Measurements from ENCODE around the gene UBN2.
A peak's percentile ranks its signal among the peaks of the same experiment; 100 is the strongest.
"Not testable (repeated sequence)": the region's sequence is repeated elsewhere in the genome, so short reads cannot be mapped to it uniquely, and the experiment has no call there.

The UBN2 gene

GRCh38 chr7:139230774-139231512 lies at the start of gene UBN2:
Gene UBN2, plus strand, starts transcription at chr7:139231237. Its CDS starts 248 bp downstream, at chr7:139231485.
- peak; percentile 83 for DNase-seq (ENCODE audit: low read depth, low spot score)

GRCh38 chr7:139181404-139181803 lies 49.6 kb upstream of the UBN2 start:
- DNase-seq (ENCODE audit: low read depth, low spot score), result no peak

DNA sequence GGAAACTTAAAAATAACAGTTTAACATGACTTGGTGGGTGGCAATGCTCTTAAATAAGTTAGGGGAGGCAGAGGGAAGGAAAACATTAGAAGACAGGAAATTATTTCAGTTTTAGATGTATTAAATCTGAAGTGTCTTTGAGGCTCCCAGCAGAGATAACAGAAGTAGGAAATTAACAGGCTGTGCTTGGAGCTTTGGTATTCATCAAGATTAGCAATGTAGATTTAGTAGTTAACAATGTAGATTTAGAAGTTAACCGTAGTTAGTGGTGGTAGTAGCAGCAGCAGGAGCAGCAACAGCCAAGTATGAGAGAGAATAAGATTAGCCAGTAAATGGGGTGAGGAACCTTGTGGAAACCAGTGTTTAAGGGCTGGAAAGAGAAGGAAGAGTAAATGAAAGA lies 48.7 kb upstream of the UBN2 start:
- DNase-seq (ENCODE audit: low read depth, low spot score), result no peak

- DNase-seq (ENCODE audit: low read depth, low spot score), result no peak
Measured at GRCh38 chr7:139183251-139183650, 47.8 kb upstream of the UBN2 start.

- DNase-seq (ENCODE audit: low read depth, low spot score), result no peak
Measured at GRCh38 chr7:139183878-139184338, 47.1 kb upstream of the UBN2 start.

- DNase-seq (ENCODE audit: low read depth, low spot score), result no peak
Measured at GRCh38 chr7:139186146-139186545, 44.9 kb upstream of the UBN2 start.

DNA sequence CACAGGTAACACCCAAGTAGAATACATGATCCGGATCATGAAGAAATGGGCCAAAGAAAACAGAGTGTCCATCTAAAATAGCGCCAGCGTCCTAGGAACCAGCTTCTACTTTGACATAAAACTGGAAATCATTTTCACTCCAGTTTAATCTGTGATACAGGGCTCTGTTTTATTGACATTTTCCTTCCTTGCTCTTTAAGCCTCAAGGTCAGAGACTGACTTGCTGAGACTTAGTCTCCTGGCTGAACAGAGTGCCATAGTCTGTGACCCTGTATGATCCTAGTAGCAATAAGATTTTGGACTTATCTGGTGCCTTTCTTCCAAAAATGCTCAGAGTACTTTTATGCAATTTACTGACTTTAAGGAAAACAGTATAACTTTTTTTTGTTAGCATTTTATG lies 41.7 kb upstream of the UBN2 start:
- DNase-seq (ENCODE audit: low read depth, low spot score), result no peak

- no peak for DNase-seq (ENCODE audit: low read depth, low spot score)
Measured at GRCh38 chr7:139192014-139192706, 38.9 kb upstream of the UBN2 start.

DNA sequence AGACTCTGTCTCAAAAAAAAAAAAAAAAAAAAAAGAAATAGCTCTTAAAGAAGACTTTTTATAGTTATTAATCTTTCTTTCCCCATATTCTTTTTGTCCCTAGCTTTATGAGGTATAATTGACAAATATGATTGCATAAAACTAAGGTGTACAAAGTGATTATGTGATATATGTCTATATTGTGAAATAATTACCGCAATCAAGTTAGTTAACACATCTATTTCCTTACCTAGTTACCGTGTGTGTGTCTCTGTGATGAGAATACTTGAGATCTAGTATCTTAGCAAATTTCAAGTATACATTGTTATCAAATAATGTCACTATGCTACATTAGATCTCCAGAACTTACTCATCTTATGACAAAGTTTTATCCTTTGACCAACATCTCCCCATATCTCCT lies 30.7 kb upstream of the UBN2 start:
- DNase-seq (ENCODE audit: low read depth, low spot score), result no peak

DNA sequence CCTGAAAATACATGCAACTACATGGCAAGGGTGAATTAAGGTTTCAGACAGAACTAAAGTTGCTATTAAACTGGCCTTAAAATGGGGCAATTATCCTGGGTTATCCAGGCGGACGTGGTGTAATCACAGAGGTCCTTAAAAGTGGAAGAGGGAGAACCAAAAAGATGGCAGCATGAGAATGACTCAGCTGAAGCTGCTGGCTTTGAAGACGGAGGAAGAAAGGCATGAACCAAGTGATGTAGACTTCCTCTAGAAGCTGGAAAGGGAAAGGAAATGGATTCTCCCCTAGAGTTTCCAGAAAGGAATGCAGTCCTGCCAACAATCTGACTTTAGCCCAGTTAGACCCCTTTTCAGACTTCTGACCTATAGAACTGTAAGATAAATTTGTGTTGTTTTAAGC lies 27.0 kb upstream of the UBN2 start:
- DNase-seq (ENCODE audit: low read depth, low spot score), result no peak

DNA sequence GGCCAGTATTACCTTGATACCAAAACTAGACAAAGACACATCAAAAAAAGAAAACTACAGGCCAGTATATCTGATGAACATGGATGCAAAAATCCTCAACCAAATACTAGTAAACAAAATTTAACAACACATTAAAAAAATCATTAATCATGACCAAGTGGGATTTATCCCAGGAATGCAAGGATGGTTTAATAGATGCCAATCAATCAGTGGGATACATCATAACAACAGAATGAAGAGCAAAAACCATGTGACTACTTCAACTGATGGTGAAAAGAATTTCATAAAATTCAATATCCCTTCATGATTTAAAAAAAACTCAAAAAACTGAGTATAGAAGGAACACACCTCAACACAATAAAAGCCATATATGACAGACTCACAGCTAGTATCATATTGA lies 25.2 kb upstream of the UBN2 start:
- no peak for DNase-seq (ENCODE audit: low read depth, low spot score)

GRCh38 chr7:139212133-139212532 lies 18.9 kb upstream of the UBN2 start:
- no peak for DNase-seq (ENCODE audit: low read depth, low spot score)

- not testable (repeated sequence) for DNase-seq (ENCODE audit: low read depth, low spot score)
Measured at GRCh38 chr7:139213489-139213888, 17.5 kb upstream of the UBN2 start.

DNA sequence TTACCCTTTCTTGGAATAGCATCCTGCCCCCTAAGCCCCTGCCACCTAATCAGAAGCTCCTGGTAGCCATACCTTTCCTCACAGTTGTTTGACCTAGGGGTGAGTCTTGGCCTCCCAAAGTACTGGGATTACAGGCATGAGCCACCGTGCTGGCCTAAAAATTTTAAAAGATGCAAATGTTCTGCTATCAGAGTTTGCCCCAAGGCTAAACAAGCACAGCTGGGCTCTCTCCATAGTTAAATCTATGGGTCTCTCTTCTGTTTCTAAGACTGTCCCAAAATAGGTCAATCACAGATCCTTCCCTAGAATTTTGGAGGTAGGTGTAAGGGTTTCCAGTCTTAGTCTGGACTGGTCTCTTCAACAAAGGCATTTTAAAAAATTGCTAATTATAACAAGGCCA lies 12.9 kb upstream of the UBN2 start:
- DNase-seq (ENCODE audit: low read depth, low spot score), result no peak

GRCh38 chr7:139224219-139224618 lies 6.8 kb upstream of the UBN2 start:
- DNase-seq (ENCODE audit: low read depth, low spot score), result no peak

GRCh38 chr7:139224836-139225235 lies 6.2 kb upstream of the UBN2 start:
- not testable (repeated sequence) for DNase-seq (ENCODE audit: low read depth, low spot score)

DNA sequence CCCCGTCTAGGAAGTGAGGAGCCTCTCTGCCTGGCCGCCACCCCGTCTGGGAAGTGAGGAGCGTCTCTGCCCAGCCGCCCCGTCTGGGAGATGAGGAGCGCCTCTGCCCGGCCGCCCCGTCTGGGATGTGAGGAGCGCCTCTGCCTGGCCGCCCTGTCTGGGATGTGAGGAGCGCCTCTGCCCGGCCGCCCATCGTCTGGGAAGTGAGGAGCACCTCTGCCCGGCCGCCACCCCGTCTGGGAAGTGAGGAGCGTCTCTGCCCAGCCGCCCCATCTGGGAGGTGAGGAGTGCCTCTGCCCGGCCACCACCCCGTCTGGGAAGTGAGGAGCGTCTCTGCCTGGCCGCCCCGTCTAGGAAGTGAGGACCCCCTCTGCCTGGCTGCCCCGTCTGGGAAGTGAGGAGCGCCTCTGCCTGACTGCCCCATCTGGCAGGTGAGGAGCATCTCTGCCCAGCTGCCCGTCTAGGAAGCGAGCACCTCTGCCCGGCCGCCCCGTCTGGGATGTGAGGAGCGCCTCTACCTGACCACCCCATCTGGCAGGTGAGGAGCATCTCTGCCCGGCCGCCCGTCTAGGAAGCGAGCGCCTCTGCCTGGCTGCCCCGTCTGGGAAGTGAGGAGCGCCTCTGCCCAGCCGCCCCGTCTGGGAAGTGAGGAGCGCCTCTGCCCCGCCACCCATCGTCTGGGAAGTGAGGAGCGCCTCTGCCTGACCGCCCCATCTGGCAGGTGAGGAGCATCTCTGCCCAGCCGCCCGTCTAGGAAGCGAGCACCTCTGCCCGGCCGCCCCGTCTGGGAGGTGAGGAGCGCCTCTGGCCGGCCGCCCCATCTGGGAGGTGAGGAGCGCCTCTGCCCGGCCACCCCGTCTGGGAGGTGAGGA lies 5.5 kb upstream of the UBN2 start:
- not testable (repeated sequence) for DNase-seq (ENCODE audit: low read depth, low spot score)

GRCh38 chr7:139226158-139226515 lies 4.9 kb upstream of the UBN2 start:
- DNase-seq (ENCODE audit: low read depth, low spot score), result not testable (repeated sequence)

DNA sequence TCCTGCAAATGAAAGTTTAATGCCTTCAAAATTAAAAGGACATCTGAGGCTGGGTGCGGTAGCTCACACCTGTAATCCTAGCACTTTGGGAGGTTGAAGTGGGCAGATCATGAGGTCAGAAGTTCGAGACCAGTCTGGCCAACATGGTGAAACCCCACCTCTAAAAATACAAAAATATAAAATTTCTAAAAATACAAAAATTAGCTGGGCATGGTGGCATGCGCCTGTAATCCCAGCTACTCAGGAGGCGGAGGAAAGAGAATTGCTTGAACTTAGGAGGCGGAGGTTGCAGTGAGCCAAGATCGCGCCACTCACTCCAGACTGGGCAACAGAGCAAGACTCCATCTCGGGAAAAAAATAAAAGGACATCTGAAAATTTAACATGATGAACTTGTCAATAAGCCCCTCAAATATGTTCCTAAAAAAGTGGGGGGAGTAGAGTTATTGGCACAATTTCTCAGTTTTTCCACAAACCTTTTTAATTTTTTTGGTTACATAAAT lies 4.0 kb upstream of the UBN2 start:
- not testable (repeated sequence) for DNase-seq (ENCODE audit: low read depth, low spot score)

GRCh38 chr7:139230023-139230422 lies 1.0 kb upstream of the UBN2 start:
- DNase-seq (ENCODE audit: low read depth, low spot score), result no peak

GRCh38 chr7:139230484-139230773 lies 608 bp upstream of the UBN2 start:
- DNase-seq (ENCODE audit: low read depth, low spot score), result no peak
